ENCODE results near the gene RBM28.

RBM28 gene

DNA sequence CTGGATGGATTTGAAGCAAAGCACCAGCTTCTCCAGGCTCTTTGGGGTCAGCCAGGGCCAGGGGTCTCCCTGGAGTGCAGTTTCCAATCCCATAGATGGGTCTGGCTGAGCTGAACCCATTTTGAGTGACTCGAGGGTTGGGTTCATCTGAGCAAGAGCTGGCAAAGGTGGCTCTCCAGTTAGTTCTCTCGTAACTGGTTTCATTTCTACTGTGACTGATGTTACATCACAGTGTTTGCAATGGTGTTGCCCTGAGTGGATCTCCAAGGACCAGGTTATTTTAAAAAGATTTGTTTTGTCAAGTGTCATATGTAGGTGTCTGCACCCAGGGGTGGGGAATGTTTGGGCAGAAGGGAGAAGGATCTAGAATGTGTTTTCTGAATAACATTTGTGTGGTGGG is 88.4 kb downstream of the RBM28 start:
- no peak for DNase-seq

DNA sequence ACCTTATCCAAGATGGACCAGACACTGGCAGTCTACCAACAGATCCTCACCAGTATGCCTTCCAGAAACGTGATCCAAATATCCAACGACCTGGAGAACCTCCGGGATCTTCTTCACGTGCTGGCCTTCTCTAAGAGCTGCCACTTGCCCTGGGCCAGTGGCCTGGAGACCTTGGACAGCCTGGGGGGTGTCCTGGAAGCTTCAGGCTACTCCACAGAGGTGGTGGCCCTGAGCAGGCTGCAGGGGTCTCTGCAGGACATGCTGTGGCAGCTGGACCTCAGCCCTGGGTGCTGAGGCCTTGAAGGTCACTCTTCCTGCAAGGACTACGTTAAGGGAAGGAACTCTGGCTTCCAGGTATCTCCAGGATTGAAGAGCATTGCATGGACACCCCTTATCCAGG is 89.2 kb downstream of the RBM28 start:
- no peak for DNase-seq

DNA sequence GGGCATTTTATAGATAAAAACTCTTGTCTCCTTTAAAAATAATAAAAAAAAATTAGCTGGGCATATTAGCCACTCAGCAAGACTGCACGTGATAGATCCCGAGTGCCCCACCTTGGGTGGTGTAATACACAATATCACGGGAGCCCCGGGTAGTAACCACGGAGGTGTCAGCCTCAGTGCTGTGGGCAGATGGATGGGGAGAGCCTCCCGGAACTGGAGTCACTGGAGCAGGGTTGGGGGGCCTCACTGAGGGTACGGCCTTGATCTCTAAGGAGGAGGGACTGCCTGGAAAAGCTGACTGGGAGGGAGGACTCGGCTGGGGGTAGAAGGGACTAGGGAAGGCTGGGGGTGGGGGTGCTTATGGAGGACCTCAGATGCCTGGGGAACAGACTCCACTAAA is 90.0 kb downstream of the RBM28 start:
- DNase-seq = no peak

DNA sequence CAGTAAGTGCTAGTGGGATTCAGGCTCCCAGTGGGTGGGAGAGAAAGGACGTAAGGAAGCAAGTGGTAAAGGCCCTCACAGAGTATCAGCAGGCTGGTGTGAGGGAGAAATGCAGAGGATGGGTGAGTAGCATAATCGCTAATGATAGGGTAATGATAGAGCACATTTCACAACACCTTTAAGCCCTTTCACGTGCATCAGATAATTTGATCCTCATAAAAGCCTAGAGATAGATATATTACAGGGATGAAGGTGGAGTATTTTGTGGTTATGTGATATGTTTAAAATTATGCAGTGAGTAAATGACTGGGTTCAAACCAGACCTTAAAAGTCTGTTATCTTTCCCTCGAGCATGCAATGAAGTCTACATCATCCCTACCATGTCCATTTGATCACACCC is 92.4 kb downstream of the RBM28 start:
- no peak for DNase-seq

Data from NCI-H2171 (cell line).